Parathyroid adenoma (tissue), 2 donors: ENCODE results near the gene NR1I3.

Source experiments
- H2AFZ ChIP-seq: fragments of 300-600 bp; sonication (generic); one replicate; pipeline ENCODE4 v1.7.0; 2017; ENCODE audit warnings: antibody characterized with exemption, mild to moderate bottlenecking
- H3K27ac ChIP-seq: fragments of 300-600 bp; sonication (generic); one replicate; pipeline ENCODE4 v1.7.0; 2017
- H3K27me3 ChIP-seq: fragments of 300-600 bp; sonication (generic); one replicate; pipeline ENCODE4 v1.7.0; 2017; ENCODE audit warnings: low read length; ENCODE audit not compliant: control insufficient read depth, insufficient read depth
- H3K36me3 ChIP-seq: fragments of 300-600 bp; sonication (generic); one replicate; pipeline ENCODE4 v1.7.0; 2017; ENCODE audit warnings: low read length; ENCODE audit not compliant: control insufficient read depth, insufficient read depth
- H3K4me1 ChIP-seq: fragments of 300-600 bp; sonication (generic); one replicate; pipeline ENCODE4 v1.7.0; 2017; ENCODE audit warnings: control low read depth
- H3K4me2 ChIP-seq: fragments of 300-600 bp; sonication (generic); one replicate; pipeline ENCODE4 v1.7.0; 2017; ENCODE audit warnings: low read length
- H3K4me3 ChIP-seq: fragments of 300-600 bp; sonication (generic); one replicate; pipeline ENCODE4 v1.7.0; 2017; ENCODE audit warnings: low read depth, low read length
- H3K79me2 ChIP-seq: fragments of 300-600 bp; sonication (generic); one replicate; pipeline ENCODE4 v1.7.0; 2017; ENCODE audit warnings: control low read depth
- H3K9ac ChIP-seq: fragments of 300-600 bp; sonication (generic); one replicate; pipeline ENCODE4 v1.7.0; 2017; ENCODE audit warnings: mild to moderate bottlenecking
- H3K9me3 ChIP-seq: fragments of 300-600 bp; sonication (generic); one replicate; pipeline ENCODE4 v1.7.0; 2017; ENCODE audit warnings: low read length; ENCODE audit not compliant: control insufficient read depth
- CTCF ChIP-seq: fragments of 300-600 bp; sonication (generic); IDR thresholded peaks from one replicate; pipeline ENCODE4 v1.7.0; 2017; ENCODE audit warnings: antibody characterized with exemption, mild to moderate bottlenecking
- donor health status: primary hyperparathyroidism.

The NR1I3 gene

GRCh38 chr1:161217831-161218230, 20.2 kb downstream of the NR1I3 start:
- TF ChIP-seq CTCF = no peak
- no peaks in the 10 kb centered on the region for H3K27me3 ChIP-seq
- no peaks in the 10 kb centered on the region for H3K36me3 ChIP-seq
- H3K9ac ChIP-seq = no peak overlapping the region
- no peak overlapping the region for H2AFZ ChIP-seq
- no peak overlapping the region for H3K27ac ChIP-seq
- H3K9me3 ChIP-seq = no peaks in the 10 kb centered on the region
- H3K4me1 ChIP-seq = peaks cover 4% of the 10 kb centered on the region
- H3K4me3 ChIP-seq = no peak overlapping the region
- no peak overlapping the region for H3K4me2 ChIP-seq
- no peaks in the 10 kb centered on the region for H3K79me2 ChIP-seq

DNA sequence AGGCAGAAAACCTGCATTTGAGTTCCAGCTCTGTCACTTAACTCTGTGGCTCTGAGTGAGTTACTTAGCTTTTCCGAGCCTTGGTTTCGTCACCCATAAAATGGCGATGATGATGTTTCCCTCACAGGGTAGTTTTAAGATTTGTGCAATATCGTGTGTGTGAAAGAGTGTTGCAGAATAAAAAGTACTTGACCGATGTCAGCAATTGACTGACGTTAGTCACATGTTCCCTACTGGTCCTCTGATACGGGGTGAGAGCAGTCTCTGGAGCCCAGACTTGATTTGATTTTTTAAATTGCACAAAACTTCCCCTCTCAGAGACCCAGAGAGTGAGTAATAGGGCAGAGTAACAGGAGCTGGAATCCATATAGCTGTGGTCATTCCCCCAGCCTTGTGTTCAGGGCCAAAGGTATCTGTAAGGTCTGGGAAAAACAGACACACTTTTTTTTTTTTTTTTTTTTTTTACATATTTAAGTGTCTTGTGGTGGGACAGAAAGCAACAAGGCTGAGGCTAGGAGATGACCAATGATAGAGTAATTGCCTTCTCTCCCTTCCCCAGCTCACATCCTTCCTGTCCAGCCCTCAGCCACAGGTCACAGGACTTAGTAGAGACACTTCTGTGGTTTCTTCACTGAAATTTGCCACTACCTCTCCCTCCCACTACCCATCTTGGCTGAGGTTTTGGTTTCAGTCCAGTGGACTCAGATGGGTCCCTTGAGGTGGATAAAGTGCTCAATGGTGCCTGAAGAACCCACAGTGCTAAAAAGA, 20.9 kb downstream of the NR1I3 start:
- Histone ChIP-seq H3K79me2 (no peaks in the 10 kb centered on the region), H3K9me3 (no peaks in the 10 kb centered on the region), H3K36me3 (no peaks in the 10 kb centered on the region), H3K4me2 (no peak overlapping the region), H3K4me3 (no peak overlapping the region), H3K27me3 (no peaks in the 10 kb centered on the region), H2AFZ (no peak overlapping the region), H3K27ac (peak overlapping the region; percentile 33), H3K4me1 (peaks cover 4% of the 10 kb centered on the region), H3K9ac (no peak overlapping the region)
- TF ChIP-seq CTCF = no peak

DNA sequence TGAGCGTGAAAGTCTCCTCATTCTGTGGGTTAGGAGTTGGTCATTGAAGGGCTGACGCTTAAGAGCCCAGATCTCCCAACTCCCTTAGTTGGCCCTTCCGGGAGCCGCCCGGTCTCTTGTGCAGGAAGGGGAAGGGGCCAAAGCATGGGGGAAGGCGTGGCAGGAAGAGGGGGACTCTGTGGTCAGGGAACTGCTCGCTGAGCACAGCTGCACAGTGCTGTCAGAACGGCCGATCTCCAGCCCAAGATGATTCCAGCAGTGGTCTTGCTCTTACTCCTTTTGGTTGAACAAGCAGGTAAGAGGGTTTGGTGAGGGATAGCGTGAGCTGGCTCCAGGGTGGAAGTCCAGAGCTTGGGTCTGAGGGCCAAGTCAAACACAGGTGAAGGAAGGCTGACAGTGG, 22.9 kb downstream of the NR1I3 start, which contains the start of gene FCER1G:
Gene FCER1G, plus strand, starts transcription at position 220 of the 400 bp plus-strand sequence. Its CDS starts 27 bp downstream, at position 247.
- Histone ChIP-seq H3K27ac (no peak within 1 kb of the TSS), H3K36me3 (no peaks in the 10 kb centered on the region), H3K9ac (no peak within 1 kb of the TSS)

DNA sequence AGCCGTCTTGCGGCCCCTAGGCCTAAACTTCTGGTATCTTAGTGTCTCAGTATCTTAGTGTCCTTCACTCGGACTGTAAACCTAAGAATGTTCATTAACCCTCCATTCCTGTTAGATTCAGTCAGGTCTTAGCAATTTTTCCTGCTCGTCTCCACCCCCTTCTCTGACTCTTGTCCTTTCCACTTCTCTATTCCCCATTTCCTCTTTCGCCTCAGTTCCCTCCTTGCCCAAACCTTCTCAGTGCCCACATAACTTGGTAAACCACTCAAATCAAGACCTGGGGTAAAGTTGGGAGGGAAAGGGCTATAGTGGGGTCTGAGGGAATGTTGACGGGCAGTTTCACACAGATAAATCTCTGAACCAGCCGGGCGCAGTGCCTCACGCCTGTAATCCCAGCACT, 23.6 kb downstream of the NR1I3 start:
- Histone ChIP-seq H3K27me3 (no peaks in the 10 kb centered on the region), H3K27ac (no peak overlapping the region), H2AFZ (no peak overlapping the region), H3K79me2 (no peaks in the 10 kb centered on the region), H3K4me2 (no peak overlapping the region), H3K9ac (no peak overlapping the region), H3K36me3 (no peaks in the 10 kb centered on the region), H3K9me3 (no peaks in the 10 kb centered on the region), H3K4me1 (no peaks in the 10 kb centered on the region), H3K4me3 (no peak overlapping the region)
- TF ChIP-seq CTCF = no peak

More for the DNA sequence above, 22.9 kb downstream of the NR1I3 start, which contains the start of gene FCER1G:
- TF ChIP-seq CTCF = no peak
- Histone ChIP-seq H3K9me3 (no peaks in the 10 kb centered on the region), H3K79me2 (no peaks in the 10 kb centered on the region), H3K4me1 (peaks cover 3% of the 10 kb centered on the region), H2AFZ (no peak within 1 kb of the TSS), H3K4me3 (no peak within 1 kb of the TSS), H3K4me2 (no peak within 1 kb of the TSS), H3K27me3 (no peaks in the 10 kb centered on the region)
